Astrocyte (in vitro differentiated cells and primary cell): ENCODE measurements around the gene ELMO1. TPM values are rescaled to one million over a fixed set of nuclear protein-coding genes. Genes with fewer than 3 reads are reported as not detected.
A peak's percentile ranks its signal among the peaks of the same experiment; 100 is the strongest.

Source experiments
- DNase-seq: peaks from one replicate; pipeline ENCODE4 v3.0.0-alpha.2; 2010; ENCODE audit warnings: low read depth
- FAIRE-seq: peaks from 2 replicates; lab custom pipeline; 2011; peaks lifted over from hg19 to GRCh38; lab: Jason Lieb, UNC
- H2AFZ ChIP-seq: 2 replicates; pipeline ENCODE4 v1.6.0; 2012; ENCODE audit warnings: low read depth, low read length, inconsistent platforms
- H3K27ac ChIP-seq: 2 replicates; pipeline ENCODE4 v1.5.1; 2011; ENCODE audit warnings: low read depth, low read length, inconsistent platforms
- H3K27me3 ChIP-seq: 2 replicates; pipeline ENCODE4 v1.6.0; 2011; ENCODE audit warnings: low read length, inconsistent platforms; ENCODE audit not compliant: insufficient read depth
- H3K36me3 ChIP-seq: 2 replicates; pipeline ENCODE4 v1.5.1; 2011; ENCODE audit warnings: low read length, inconsistent platforms; ENCODE audit not compliant: insufficient read depth
- H3K4me1 ChIP-seq: 2 replicates; pipeline ENCODE4 v1.5.1; 2011; ENCODE audit warnings: low read length, inconsistent platforms; ENCODE audit not compliant: insufficient read depth
- H3K4me2 ChIP-seq: 2 replicates; pipeline ENCODE4 v1.6.0; 2012; ENCODE audit warnings: low read length, inconsistent platforms
- H3K4me3 ChIP-seq: 2 replicates; pipeline ENCODE4 v1.5.1; 2011; ENCODE audit warnings: low read depth, mild to moderate bottlenecking, low read length, inconsistent platforms; ENCODE audit not compliant: insufficient read depth
- H3K79me2 ChIP-seq: 2 replicates; pipeline ENCODE4 v1.6.0; 2012; ENCODE audit warnings: mild to moderate bottlenecking, low read length, inconsistent platforms; ENCODE audit not compliant: insufficient read depth
- H3K9ac ChIP-seq: 2 replicates; pipeline ENCODE4 v1.6.0; 2012; ENCODE audit warnings: mild to moderate bottlenecking, low read length, inconsistent platforms
- H3K9me3 ChIP-seq: 2 replicates; pipeline ENCODE4 v1.5.1; 2012; ENCODE audit warnings: low read depth, mild to moderate bottlenecking, low read length, inconsistent platforms; ENCODE audit not compliant: insufficient read depth
- H4K20me1 ChIP-seq: 2 replicates; pipeline ENCODE4 v1.6.0; 2012; ENCODE audit warnings: low read length, inconsistent platforms; ENCODE audit not compliant: insufficient read depth
- H3K27ac Mint-ChIP-seq: one replicate; pipeline ENCODE4 v1.8.0; 2021; ENCODE audit warnings: mild to moderate bottlenecking, mixed read lengths; ENCODE audit not compliant: unreplicated experiment
- H3K27me3 Mint-ChIP-seq: one replicate; pipeline ENCODE4 v1.8.0; 2021; ENCODE audit warnings: low read depth, mixed read lengths; ENCODE audit not compliant: unreplicated experiment
- H3K36me3 Mint-ChIP-seq: one replicate; pipeline ENCODE4 v1.8.0; 2021; ENCODE audit warnings: low read depth, mixed read lengths; ENCODE audit not compliant: unreplicated experiment
- H3K4me1 Mint-ChIP-seq: one replicate; pipeline ENCODE4 v1.8.0; 2021; ENCODE audit warnings: low read depth, mixed read lengths; ENCODE audit not compliant: unreplicated experiment
- H3K4me3 Mint-ChIP-seq: one replicate; pipeline ENCODE4 v1.8.0; 2021; ENCODE audit warnings: mild to moderate bottlenecking, moderate library complexity, mixed read lengths; ENCODE audit not compliant: unreplicated experiment
- H3K9me3 Mint-ChIP-seq: one replicate; pipeline ENCODE4 v1.8.0; 2021; ENCODE audit warnings: mild to moderate bottlenecking, mixed read lengths; ENCODE audit not compliant: unreplicated experiment
- EZH2 ChIP-seq: IDR thresholded peaks from 2 replicates; pipeline ENCODE4 v1.6.1; 2012; ENCODE audit warnings: mild to moderate bottlenecking, low read length, inconsistent platforms; ENCODE audit not compliant: insufficient read depth
- total RNA-seq: library from RNA; stranded (reverse); gene quantifications from 2 replicates; pipeline ENCODE4 v1.2.1, GENCODE V29; 2021
- TF ChIP-seq, protein P1 (sequence below): IDR thresholded peaks from 2 replicates; pipeline ENCODE4 v1.5.1; 2011; ENCODE audit warnings: low read depth, mild to moderate bottlenecking, inconsistent platforms, low read length, moderate library complexity; ENCODE audit not compliant: insufficient read depth

ELMO1 gene
- total RNA-seq, 1 donor from 2014 or later, result 20.4 TPM

DNA sequence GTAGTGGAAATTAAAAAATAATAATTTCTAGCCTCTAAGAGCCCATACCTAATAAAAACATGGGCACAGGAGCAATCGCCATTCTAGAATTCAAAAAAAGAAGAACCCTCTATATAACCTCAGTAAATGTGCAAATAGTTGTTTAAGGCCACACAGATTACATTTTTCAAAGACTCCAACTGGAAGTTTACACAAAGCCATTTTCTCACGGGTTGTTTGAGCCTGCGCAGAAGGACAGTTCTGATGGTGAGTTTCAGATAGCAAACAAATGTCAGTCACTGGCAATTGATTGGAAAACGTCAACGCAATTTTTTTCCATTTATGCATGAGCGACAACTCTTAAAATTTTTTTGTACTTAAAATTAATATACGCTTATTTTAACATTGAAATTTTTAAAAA is 23.0 kb upstream of the ELMO1 start:
- H3K27me3 ChIP-seq, result no peaks in the 10 kb centered on the region
- FAIRE-seq, result no peak
- H3K79me2 ChIP-seq, result no peaks in the 10 kb centered on the region
- no peak overlapping the region for H3K4me3 Mint-ChIP-seq
- TF ChIP-seq, protein P1, sequence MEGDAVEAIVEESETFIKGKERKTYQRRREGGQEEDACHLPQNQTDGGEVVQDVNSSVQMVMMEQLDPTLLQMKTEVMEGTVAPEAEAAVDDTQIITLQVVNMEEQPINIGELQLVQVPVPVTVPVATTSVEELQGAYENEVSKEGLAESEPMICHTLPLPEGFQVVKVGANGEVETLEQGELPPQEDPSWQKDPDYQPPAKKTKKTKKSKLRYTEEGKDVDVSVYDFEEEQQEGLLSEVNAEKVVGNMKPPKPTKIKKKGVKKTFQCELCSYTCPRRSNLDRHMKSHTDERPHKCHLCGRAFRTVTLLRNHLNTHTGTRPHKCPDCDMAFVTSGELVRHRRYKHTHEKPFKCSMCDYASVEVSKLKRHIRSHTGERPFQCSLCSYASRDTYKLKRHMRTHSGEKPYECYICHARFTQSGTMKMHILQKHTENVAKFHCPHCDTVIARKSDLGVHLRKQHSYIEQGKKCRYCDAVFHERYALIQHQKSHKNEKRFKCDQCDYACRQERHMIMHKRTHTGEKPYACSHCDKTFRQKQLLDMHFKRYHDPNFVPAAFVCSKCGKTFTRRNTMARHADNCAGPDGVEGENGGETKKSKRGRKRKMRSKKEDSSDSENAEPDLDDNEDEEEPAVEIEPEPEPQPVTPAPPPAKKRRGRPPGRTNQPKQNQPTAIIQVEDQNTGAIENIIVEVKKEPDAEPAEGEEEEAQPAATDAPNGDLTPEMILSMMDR, result no peak
- TF ChIP-seq EZH2, result no peak
- H3K9ac ChIP-seq, result no peak overlapping the region
- no peak for DNase-seq
- no peaks in the 10 kb centered on the region for H3K27me3 Mint-ChIP-seq
- H2AFZ ChIP-seq, result no peak overlapping the region
- no peaks in the 10 kb centered on the region for H3K36me3 ChIP-seq
- H3K9me3 Mint-ChIP-seq, result no peaks in the 10 kb centered on the region
- H3K4me2 ChIP-seq, result no peak overlapping the region
- peaks cover 6% of the 10 kb centered on the region for H3K4me1 Mint-ChIP-seq
- H3K36me3 Mint-ChIP-seq, result no peaks in the 10 kb centered on the region
- no peak overlapping the region for H3K27ac ChIP-seq
- no peaks in the 10 kb centered on the region for H3K9me3 ChIP-seq
- no peak overlapping the region for H3K4me3 ChIP-seq
- H3K4me1 ChIP-seq, result no peaks in the 10 kb centered on the region
- H4K20me1 ChIP-seq, result no peaks in the 10 kb centered on the region
- H3K27ac Mint-ChIP-seq, result no peak overlapping the region

DNA sequence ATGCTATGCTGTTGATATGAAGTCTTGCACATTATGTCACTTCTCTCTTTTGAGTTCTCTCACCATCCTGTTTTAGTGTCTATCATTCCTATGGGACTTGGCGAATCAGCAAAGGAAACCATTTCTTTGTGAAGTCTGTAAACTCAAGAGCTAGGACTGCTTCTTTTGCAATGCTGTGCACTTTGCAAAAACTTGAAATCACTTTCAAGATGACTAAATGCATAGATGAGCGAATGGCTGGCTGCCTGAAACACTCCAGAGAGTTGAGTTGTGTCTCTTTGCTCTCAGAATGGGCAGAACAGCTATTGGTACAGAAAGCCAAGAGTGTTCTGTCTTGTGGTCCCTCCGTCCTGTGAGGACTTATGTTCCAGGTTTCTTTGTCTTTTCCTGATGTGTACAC is 18.3 kb upstream of the ELMO1 start:
- Mint-ChIP-seq H3K36me3 (no peaks in the 10 kb centered on the region), H3K4me3 (no peak overlapping the region), H3K4me1 (peaks cover 10% of the 10 kb centered on the region), H3K27me3 (no peaks in the 10 kb centered on the region), H3K9me3 (no peaks in the 10 kb centered on the region), H3K27ac (peak overlapping the region; percentile 55)
- TF ChIP-seq, protein P1, result no peak
- no peak for TF ChIP-seq EZH2
- H3K27me3 ChIP-seq, result no peaks in the 10 kb centered on the region
- H2AFZ ChIP-seq, result no peak overlapping the region
- H3K4me1 ChIP-seq, result no peaks in the 10 kb centered on the region
- no peak overlapping the region for H3K9ac ChIP-seq
- H4K20me1 ChIP-seq, result no peaks in the 10 kb centered on the region
- H3K27ac ChIP-seq, result no peak overlapping the region
- no peaks in the 10 kb centered on the region for H3K9me3 ChIP-seq
- no peaks in the 10 kb centered on the region for H3K36me3 ChIP-seq
- no peak overlapping the region for H3K4me2 ChIP-seq
- FAIRE-seq (no peak), DNase-seq (no peak)
- H3K79me2 ChIP-seq, result no peaks in the 10 kb centered on the region
- H3K4me3 ChIP-seq, result no peak overlapping the region

GRCh38 chr7:37462138-37462537 is 13.5 kb upstream of the ELMO1 start:
- Mint-ChIP-seq H3K27me3 (peaks cover 5% of the 10 kb centered on the region), H3K4me1 (peaks cover 8% of the 10 kb centered on the region), H3K9me3 (no peaks in the 10 kb centered on the region), H3K36me3 (no peaks in the 10 kb centered on the region), H3K27ac (no peak overlapping the region), H3K4me3 (no peak overlapping the region)
- Histone ChIP-seq H3K79me2 (no peaks in the 10 kb centered on the region), H3K4me3 (no peak overlapping the region), H2AFZ (no peak overlapping the region), H4K20me1 (no peaks in the 10 kb centered on the region), H3K4me1 (no peaks in the 10 kb centered on the region), H3K9ac (no peak overlapping the region), H3K27ac (no peak overlapping the region), H3K9me3 (no peaks in the 10 kb centered on the region), H3K4me2 (no peak overlapping the region), H3K36me3 (no peaks in the 10 kb centered on the region), H3K27me3 (no peaks in the 10 kb centered on the region)
- DNase-seq, result no peak
- TF ChIP-seq, protein P1, result no peak
- no peak for TF ChIP-seq EZH2
- FAIRE-seq, result no peak
